ENCODE data around the gene DNAH8. TPM values are rescaled to one million over a fixed set of nuclear protein-coding genes. Genes with fewer than 3 reads are reported as not detected.

Gene DNAH8
- total RNA-seq, 1 experiment from 2014 or later, result not detected

DNA sequence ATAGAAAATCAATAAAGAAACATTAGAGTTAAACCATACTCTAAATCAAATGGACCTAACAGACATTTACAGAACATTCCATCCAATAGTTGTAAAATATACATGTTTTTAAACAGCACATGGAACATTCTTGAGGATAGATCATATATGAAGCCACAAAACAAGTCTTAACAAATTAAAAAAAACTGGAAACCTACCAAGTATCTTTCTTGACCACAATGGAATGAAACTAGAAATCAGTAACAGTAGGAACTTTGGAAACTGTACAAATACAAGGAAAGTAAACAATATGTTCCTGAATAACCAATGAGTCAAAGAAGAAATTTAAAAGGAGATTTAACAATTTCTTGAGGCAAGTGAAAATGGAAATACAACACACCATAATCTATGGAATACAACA is 242.3 kb downstream of the DNAH8 start:
- H2AFZ ChIP-seq (ENCODE audit: low read depth, low read length, poor library complexity, severe bottlenecking), result no peak overlapping the region
- H4K20me1 ChIP-seq (ENCODE audit: insufficient read depth), result no peaks in the 10 kb centered on the region
- H3K4me2 ChIP-seq (ENCODE audit: low read length), result no peak overlapping the region
- H3K9me3 ChIP-seq (ENCODE audit: control insufficient read depth in 1 of 2, insufficient read depth in 1 of 2, low read depth in 1 of 2, low read length in 2 of 2), result no peaks in the 10 kb centered on the region
- ATAC-seq (no peak), DNase-seq (ENCODE audit: low read depth, low spot score) (no peak)
- no peak overlapping the region for H3K9ac ChIP-seq (ENCODE audit: low read length)
- peaks cover 30% of the 10 kb centered on the region for H3K27me3 ChIP-seq (ENCODE audit: insufficient read depth, low read length)
- H3K36me3 ChIP-seq (ENCODE audit: control insufficient read depth in 1 of 2, insufficient read depth in 2 of 2, low read length in 2 of 2), result no peaks in the 10 kb centered on the region
- no peaks in the 10 kb centered on the region for H3K4me1 ChIP-seq (ENCODE audit: control insufficient read depth in 1 of 2, insufficient read depth in 2 of 2, low read length in 2 of 2)
- RAD21 ChIA-PET (ENCODE audit: low non-redundant PET in 1 of 2, low total read pairs in 2 of 2, uncharacterized antibody in 2 of 2, unreplicated experiment in 2 of 2), result no interaction called here
- POLR2A ChIA-PET, result no interaction called here
- CTCF ChIA-PET, result no interaction called here
- TF ChIP-seq EZH2phosphoT487 (IDR thresholded peaks at IDR 0.05; ENCODE audit: borderline replicate concordance) (no peak), JUND (IDR thresholded peaks at IDR 0.05) (no peak), ZNF274 (IDR thresholded peaks at IDR 0.05; ENCODE audit: low read depth, low read length) (no peak), EZH2 (IDR thresholded peaks at IDR 0.05) (no peak), SP1 (IDR thresholded peaks at IDR 0.05; ENCODE audit: low read depth) (no peak), REST (IDR thresholded peaks at IDR 0.05; ENCODE audit: low read depth) (no peak), ATF3 (IDR thresholded peaks at IDR 0.05) (no peak), POLR2A (IDR thresholded peaks at IDR 0.05; ENCODE audit: borderline replicate concordance, extremely low read depth, insufficient read depth, insufficient read length) (no peak), CBX3 (IDR thresholded peaks at IDR 0.05; ENCODE audit: low read depth) (no peak), ZFX (IDR thresholded peaks at IDR 0.05) (no peak), EGR1 (IDR thresholded peaks at IDR 0.05; ENCODE audit: low read depth) (no peak), ZBTB33 (IDR thresholded peaks at IDR 0.05; ENCODE audit: extremely low read depth, insufficient replicate concordance, low read length) (no peak), POLR2AphosphoS5 (IDR thresholded peaks at IDR 0.05; ENCODE audit: low read depth, low read length) (no peak), FOSL1 (IDR thresholded peaks at IDR 0.05; ENCODE audit: low read depth) (no peak)
- TF ChIP-seq, protein P1, sequence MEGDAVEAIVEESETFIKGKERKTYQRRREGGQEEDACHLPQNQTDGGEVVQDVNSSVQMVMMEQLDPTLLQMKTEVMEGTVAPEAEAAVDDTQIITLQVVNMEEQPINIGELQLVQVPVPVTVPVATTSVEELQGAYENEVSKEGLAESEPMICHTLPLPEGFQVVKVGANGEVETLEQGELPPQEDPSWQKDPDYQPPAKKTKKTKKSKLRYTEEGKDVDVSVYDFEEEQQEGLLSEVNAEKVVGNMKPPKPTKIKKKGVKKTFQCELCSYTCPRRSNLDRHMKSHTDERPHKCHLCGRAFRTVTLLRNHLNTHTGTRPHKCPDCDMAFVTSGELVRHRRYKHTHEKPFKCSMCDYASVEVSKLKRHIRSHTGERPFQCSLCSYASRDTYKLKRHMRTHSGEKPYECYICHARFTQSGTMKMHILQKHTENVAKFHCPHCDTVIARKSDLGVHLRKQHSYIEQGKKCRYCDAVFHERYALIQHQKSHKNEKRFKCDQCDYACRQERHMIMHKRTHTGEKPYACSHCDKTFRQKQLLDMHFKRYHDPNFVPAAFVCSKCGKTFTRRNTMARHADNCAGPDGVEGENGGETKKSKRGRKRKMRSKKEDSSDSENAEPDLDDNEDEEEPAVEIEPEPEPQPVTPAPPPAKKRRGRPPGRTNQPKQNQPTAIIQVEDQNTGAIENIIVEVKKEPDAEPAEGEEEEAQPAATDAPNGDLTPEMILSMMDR (IDR thresholded peaks at IDR 0.05 in 2 of 3, conservative IDR thresholded peaks at IDR 0.05 in 1 of 3; ENCODE audit: borderline replicate concordance in 1 of 3, insufficient read depth in 1 of 3, low read depth in 2 of 3, low read length in 2 of 3), result no peak
- H3K9me2 ChIP-seq (ENCODE audit: insufficient read depth), result no peaks in the 10 kb centered on the region
- H3K27ac ChIP-seq (ENCODE audit: low read depth, low read length), result no peak overlapping the region
- BruUV-seq (replicated peaks), result no TSS peak
- no peak overlapping the region for H3K4me3 ChIP-seq (replicated peaks in 1 of 2; ENCODE audit: low read depth in 1 of 2, low read length in 2 of 2)
- intact Hi-C loops (cut with micrococcal nuclease), result no loop called here
- H3K79me2 ChIP-seq (ENCODE audit: insufficient read depth, low read length), result no peaks in the 10 kb centered on the region
